Endothelial cell of umbilical vein (primary cell): ENCODE measurements around the gene CSTF2. TPM values are rescaled to one million over a fixed set of nuclear protein-coding genes. Genes with fewer than 3 reads are reported as not detected.
"Not testable (repeated sequence)": the region's sequence is repeated elsewhere in the genome, so short reads cannot be mapped to it uniquely, and the experiment has no call there.

Experiments
- Bru-seq: library from RNA; stranded (reverse); fragments of 400-500 nt; gene quantifications from one replicate; lab custom pipeline; 2021; lab: Mats Ljungman, UMichigan
- BruChase-seq, 2 experiments: library from RNA; stranded (reverse); fragments of 400-500 nt; gene quantifications; one replicate each; lab custom pipeline; 2021; lab: Mats Ljungman, UMichigan
- BruUV-seq: library from RNA; stranded (reverse); fragments of 400-500 nt; replicated peaks from 2 replicates; lab custom pipeline; 2021; lab: Mats Ljungman, UMichigan
- CTCF ChIA-PET: fragments of 300-600, 350-600 bp; sonication (Branson Sonifier 250); formaldehyde crosslinking; loops from one replicate; lab custom pipeline; 2021; ENCODE audit warnings: antibody characterized with exemption, inconsistent platforms; lab: Charles Lee
- POLR2A ChIA-PET: fragments of 300-600, 350-600 bp; sonication (Branson Sonifier 250); formaldehyde crosslinking; loops from one replicate; lab custom pipeline; 2021; ENCODE audit warnings: antibody characterized with exemption, inconsistent platforms; lab: Charles Lee
- DNase-seq: peaks from one replicate; pipeline ENCODE4 v3.0.0-alpha.2; 2011; ENCODE audit warnings: low read depth, low spot score
- FAIRE-seq: peaks from 2 replicates; lab custom pipeline; 2011; peaks lifted over from hg19 to GRCh38; lab: Jason Lieb, UNC
- H2AFZ ChIP-seq: 2 replicates; pipeline ENCODE4 v1.6.0; 2012; ENCODE audit warnings: low read depth, low read length, control low read depth, inconsistent platforms
- H3K27ac ChIP-seq: 2 replicates; pipeline ENCODE4 v1.5.1; 2011; ENCODE audit warnings: low read depth, mild to moderate bottlenecking, control low read depth, low read length, moderate library complexity; ENCODE audit not compliant: insufficient read depth
- H3K27me3 ChIP-seq, 2 experiments: 2 replicates each; pipeline versions ENCODE4 v1.6.0 to v1.6.1; 2011; ENCODE audit warnings: low read length in 2 of 2, mixed read lengths in 1 of 2; ENCODE audit not compliant: control insufficient read depth in 2 of 2, insufficient read depth in 2 of 2
- H3K36me3 ChIP-seq, 2 experiments: 2 replicates in 1 of 2; 3 replicates in 1 of 2; pipeline ENCODE4 v1.5.1; 2011; ENCODE audit warnings: low read length in 2 of 2, mild to moderate bottlenecking in 1 of 2, moderate library complexity in 1 of 2; ENCODE audit not compliant: control insufficient read depth in 2 of 2, insufficient read depth in 2 of 2; ENCODE audit errors: extremely low read depth in 1 of 2
- H3K4me1 ChIP-seq: 3 replicates; pipeline ENCODE4 v1.5.1; 2011; ENCODE audit warnings: mild to moderate bottlenecking, low read length; ENCODE audit not compliant: control insufficient read depth, insufficient read depth; ENCODE audit errors: extremely low read depth
- H3K4me2 ChIP-seq: 2 replicates; pipeline ENCODE4 v1.6.1; 2011; ENCODE audit warnings: low read length, control low read depth, mixed read lengths; ENCODE audit not compliant: insufficient read depth
- H3K4me3 ChIP-seq, 3 experiments: fragments of 200-600 bp in 1 of 3; sonication (generic), shearing (Covaris generic) in 1 of 3; replicated peaks in 1 of 3; 2 replicates each; pipeline ENCODE4 v1.5.1; 2011 to 2016; ENCODE audit warnings: control low read depth in 3 of 3, low read length in 3 of 3, mild to moderate bottlenecking in 2 of 3, inconsistent platforms in 1 of 3, low read depth in 1 of 3, moderate library complexity in 1 of 3; ENCODE audit not compliant: insufficient read depth in 1 of 3
- H3K79me2 ChIP-seq: 2 replicates; pipeline ENCODE4 v1.6.0; 2012; ENCODE audit warnings: low read length, inconsistent platforms; ENCODE audit not compliant: control insufficient read depth, insufficient read depth
- H3K9ac ChIP-seq: replicated peaks from 2 replicates; pipeline ENCODE3; 2011; ENCODE audit warnings: low read length, control low read depth; ENCODE audit not compliant: insufficient read depth; ENCODE audit errors: extremely low read depth
- H3K9me1 ChIP-seq: replicated peaks from 3 replicates; pipeline ENCODE4 v1.6.0; 2011; ENCODE audit warnings: mild to moderate bottlenecking, low read length; ENCODE audit not compliant: control insufficient read depth, insufficient read depth; ENCODE audit errors: extremely low read depth
- H3K9me3 ChIP-seq: replicated peaks from 2 replicates; pipeline ENCODE4 v1.5.1; 2012; ENCODE audit warnings: low read length, inconsistent platforms; ENCODE audit not compliant: control insufficient read depth, insufficient read depth
- H4K20me1 ChIP-seq: replicated peaks from 2 replicates; pipeline ENCODE3; 2011; ENCODE audit warnings: mild to moderate bottlenecking, low read length; ENCODE audit not compliant: control insufficient read depth, insufficient read depth; ENCODE audit errors: extremely low read depth
- EZH2 ChIP-seq: IDR thresholded peaks from 2 replicates; pipeline ENCODE4 v1.6.1; 2012; ENCODE audit warnings: borderline replicate concordance, low read depth, mild to moderate bottlenecking, moderate library complexity, low read length, inconsistent platforms; ENCODE audit not compliant: severe bottlenecking
- FOS ChIP-seq: IDR thresholded peaks from 2 replicates; pipeline ENCODE4 v1.6.1; 2011; ENCODE audit warnings: mild to moderate bottlenecking, low read length, moderate library complexity, borderline replicate concordance; ENCODE audit not compliant: insufficient read depth
- GATA2 ChIP-seq: IDR thresholded peaks from 2 replicates; pipeline ENCODE4 v1.7.0; 2011; ENCODE audit warnings: low read depth, mild to moderate bottlenecking, moderate library complexity, mixed read lengths, low read length; ENCODE audit not compliant: insufficient read length, insufficient read depth
- JUN ChIP-seq: IDR thresholded peaks from 2 replicates; pipeline ENCODE4 v1.6.1; 2011; ENCODE audit warnings: borderline replicate concordance, low read depth; ENCODE audit not compliant: insufficient read length, insufficient read depth
- MYC ChIP-seq: IDR thresholded peaks from one replicate; pipeline ENCODE4 v1.6.1; 2011; ENCODE audit warnings: mild to moderate bottlenecking, low read depth, low read length
- POLR2A ChIP-seq: IDR thresholded peaks from 2 replicates; pipeline ENCODE4 v1.6.1; 2012; ENCODE audit warnings: low read depth, mild to moderate bottlenecking, control low read depth, low read length
- POLR2AphosphoS5 ChIP-seq: IDR thresholded peaks from 2 replicates; pipeline ENCODE4 v1.6.1; 2012; ENCODE audit warnings: low read depth, mild to moderate bottlenecking, control low read depth, low read length, moderate library complexity; ENCODE audit not compliant: insufficient read depth
- dilution Hi-C: fragments of 300-500 bp; cut with MboI; formaldehyde crosslinking; loops from one replicate; pipeline ENCODE4 v1.15.0; 2019; ENCODE audit warnings: low sequenced_read_pairs; ENCODE audit not compliant: extremely low pct_ligation_motif_present
- intact Hi-C: fragments of 100-400 bp; cut with micrococcal nuclease; formaldehyde crosslinking; loops from one replicate; pipeline ENCODE4 v1.10.0; 2022
- long read RNA-seq: library from polyadenylated mRNA; stranded (forward); transcript quantifications from one replicate; pipeline ENCODE4 v2.0.0, GENCODE V29; 2021
- polyA minus RNA-seq, 3 experiments: library from RNA; depleted of rRNA, polyadenylated mRNA; stranded (reverse); fragments of >200 nt; gene quantifications; 1 replicate in 1 of 3; 2 replicates in 2 of 3; pipeline ENCODE4 v1.2.3, GENCODE V29; 2011
- polyA plus RNA-seq, 4 experiments: library from polyadenylated mRNA; depleted of rRNA in 3 of 4; stranded (reverse) in 3 of 4; unstranded in 1 of 4; fragments of >200 nt; gene quantifications; 2 replicates each; pipeline versions ENCODE4 v1.2.1 to v1.2.3, GENCODE V29; 2011 to 2012; ENCODE audit warnings: missing spikeins in 1 of 4
- total RNA-seq: library from RNA; stranded (reverse); gene quantifications from 2 replicates; pipeline ENCODE4 v1.2.3, GENCODE V29; 2021
- TF ChIP-seq, protein P1 (sequence below), 2 donors: IDR thresholded peaks; 1 replicate in 1 of 2; 2 replicates in 1 of 2; pipeline ENCODE4 v1.5.1; 2011; ENCODE audit warnings: low read length in 2 of 2, mild to moderate bottlenecking in 2 of 2, moderate library complexity in 2 of 2, control low read depth in 1 of 2, inconsistent platforms in 1 of 2, low read depth in 1 of 2; ENCODE audit not compliant: insufficient read depth in 1 of 2; ENCODE audit errors: extremely low read depth in 1 of 2
- TF ChIP-seq, protein P2 (sequence below): IDR thresholded peaks from 2 replicates; pipeline ENCODE4 v1.6.1; 2011; ENCODE audit not compliant: insufficient read depth, insufficient read length

CSTF2 gene, protein sequence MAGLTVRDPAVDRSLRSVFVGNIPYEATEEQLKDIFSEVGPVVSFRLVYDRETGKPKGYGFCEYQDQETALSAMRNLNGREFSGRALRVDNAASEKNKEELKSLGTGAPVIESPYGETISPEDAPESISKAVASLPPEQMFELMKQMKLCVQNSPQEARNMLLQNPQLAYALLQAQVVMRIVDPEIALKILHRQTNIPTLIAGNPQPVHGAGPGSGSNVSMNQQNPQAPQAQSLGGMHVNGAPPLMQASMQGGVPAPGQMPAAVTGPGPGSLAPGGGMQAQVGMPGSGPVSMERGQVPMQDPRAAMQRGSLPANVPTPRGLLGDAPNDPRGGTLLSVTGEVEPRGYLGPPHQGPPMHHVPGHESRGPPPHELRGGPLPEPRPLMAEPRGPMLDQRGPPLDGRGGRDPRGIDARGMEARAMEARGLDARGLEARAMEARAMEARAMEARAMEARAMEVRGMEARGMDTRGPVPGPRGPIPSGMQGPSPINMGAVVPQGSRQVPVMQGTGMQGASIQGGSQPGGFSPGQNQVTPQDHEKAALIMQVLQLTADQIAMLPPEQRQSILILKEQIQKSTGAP
- 24.8 and 25.2 TPM in 2 replicates for total RNA-seq
- 14.3 and 18.5 TPM in 2 replicates for polyA plus RNA-seq
- 23.3 and 24.6 TPM in 2 replicates for polyA plus RNA-seq (2011; cell fraction: cytosol; rRNA removed)
- 34.2 and 41.7 TPM in 2 replicates for polyA plus RNA-seq (2011; cell fraction: nucleus; rRNA removed)
- 20.7 and 31.2 TPM in 2 replicates for polyA plus RNA-seq (2012)
- polyA minus RNA-seq: 21.4 and 23.5 TPM in 2 replicates
- polyA minus RNA-seq (2011; cell fraction: cytosol; rRNA and poly(A)+ RNA removed): 32.1 TPM
- 7.4 and 9.8 TPM in 2 replicates for polyA minus RNA-seq (2011; cell fraction: nucleus; rRNA and poly(A)+ RNA removed)
- percentile 66 among the genes with signal in this experiment for Bru-seq, nascent RNA
- percentile 67 among the genes with signal in this experiment for BruChase-seq, experiment 1, labeled RNA remaining after a 6-hour chase
- percentile 56 among the genes with signal in this experiment for BruChase-seq, experiment 2, labeled RNA remaining after a 2-hour chase
- long read RNA-seq, transcript CSTF2-201 (14 exons, 1,958 nt): major isoform, 86 of 100 reads
- long read RNA-seq, partial matches to known transcripts: 6 of 100 reads
- long read RNA-seq, other reads (novel, unspliced or antisense): 7 of 100 reads

GRCh38 chrX:100819837-100820666 lies at the start of gene CSTF2:
Gene CSTF2 (plus strand): TSS chrX:100820391. CDS start chrX:100820417, 26 bp downstream.
- peak; percentile 97 for FAIRE-seq
- intact Hi-C loops: loop anchor here (5.0 kb wide), 1 partner anchor 527 kb away; the partner anchor contains the start of gene TIMM8A
- Histone ChIP-seq H3K4me1 (peaks cover 8% of the 10 kb centered on the region), H3K9me3 (no peaks in the 10 kb centered on the region), H3K36me3 (peaks cover 5% of the 10 kb centered on the region in 2 experiments), H2AFZ (peak within 1 kb of the TSS; percentile 90), H3K27me3 (peaks cover 0 to 5% of the 10 kb centered on the region in 2 experiments), H3K9me1 (no peaks in the 10 kb centered on the region), H3K4me2 (peak within 1 kb of the TSS; percentile 81), H3K27ac (peak within 1 kb of the TSS; percentile 68), H4K20me1 (no peaks in the 10 kb centered on the region), H3K9ac (peak within 1 kb of the TSS; percentile 53), H3K4me3 (peak within 1 kb of the TSS; percentile 57 to 81 (median 67)), H3K79me2 (no peaks in the 10 kb centered on the region)
- dilution Hi-C loops: no loop called here
- ChIA-PET POLR2A (no interaction called here), CTCF (interaction anchor here (0.9 to 1.0 kb wide), 2 partner anchors 135 to 260 kb away, joined by 3 read pairs; no protein-coding TSS in a partner anchor)
- BruUV-seq: no TSS peak
- DNase-seq: peak; percentile 85
- TF ChIP-seq, protein P1, sequence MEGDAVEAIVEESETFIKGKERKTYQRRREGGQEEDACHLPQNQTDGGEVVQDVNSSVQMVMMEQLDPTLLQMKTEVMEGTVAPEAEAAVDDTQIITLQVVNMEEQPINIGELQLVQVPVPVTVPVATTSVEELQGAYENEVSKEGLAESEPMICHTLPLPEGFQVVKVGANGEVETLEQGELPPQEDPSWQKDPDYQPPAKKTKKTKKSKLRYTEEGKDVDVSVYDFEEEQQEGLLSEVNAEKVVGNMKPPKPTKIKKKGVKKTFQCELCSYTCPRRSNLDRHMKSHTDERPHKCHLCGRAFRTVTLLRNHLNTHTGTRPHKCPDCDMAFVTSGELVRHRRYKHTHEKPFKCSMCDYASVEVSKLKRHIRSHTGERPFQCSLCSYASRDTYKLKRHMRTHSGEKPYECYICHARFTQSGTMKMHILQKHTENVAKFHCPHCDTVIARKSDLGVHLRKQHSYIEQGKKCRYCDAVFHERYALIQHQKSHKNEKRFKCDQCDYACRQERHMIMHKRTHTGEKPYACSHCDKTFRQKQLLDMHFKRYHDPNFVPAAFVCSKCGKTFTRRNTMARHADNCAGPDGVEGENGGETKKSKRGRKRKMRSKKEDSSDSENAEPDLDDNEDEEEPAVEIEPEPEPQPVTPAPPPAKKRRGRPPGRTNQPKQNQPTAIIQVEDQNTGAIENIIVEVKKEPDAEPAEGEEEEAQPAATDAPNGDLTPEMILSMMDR (IDR thresholded peaks at IDR 0.05; ENCODE audit: extremely low read depth in 1 of 2, insufficient read depth in 1 of 2, low read depth in 1 of 2, low read length in 2 of 2): peak in 1 of 2 donors; percentile 15
- TF ChIP-seq FOS (no peak), GATA2 (no peak), JUN (no peak), EZH2 (no peak), MYC (no peak), POLR2AphosphoS5 (peak; percentile 52), POLR2A (peak; percentile 73)
- TF ChIP-seq, protein P2, sequence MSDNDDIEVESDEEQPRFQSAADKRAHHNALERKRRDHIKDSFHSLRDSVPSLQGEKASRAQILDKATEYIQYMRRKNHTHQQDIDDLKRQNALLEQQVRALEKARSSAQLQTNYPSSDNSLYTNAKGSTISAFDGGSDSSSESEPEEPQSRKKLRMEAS: peak; percentile 15

GRCh38 chrX:100796371-100796770 lies 23.8 kb upstream of the CSTF2 start:
- CTCF ChIA-PET, H3K4me2 ChIP-seq, FAIRE-seq, H4K20me1 ChIP-seq, H3K4me3 ChIP-seq, DNase-seq, H3K36me3 ChIP-seq, H2AFZ ChIP-seq, H3K27me3 ChIP-seq, BruUV-seq, POLR2A ChIA-PET, H3K27ac ChIP-seq, H3K79me2 ChIP-seq, H3K9me1 ChIP-seq, dilution Hi-C loops, H3K9ac ChIP-seq, H3K4me1 ChIP-seq, intact Hi-C loops, H3K9me3 ChIP-seq: not testable (repeated sequence)
